GM18517 (cell line): Measurements from ENCODE around the gene AKAP17A.
"Not testable (repeated sequence)": the region's sequence is repeated elsewhere in the genome, so short reads cannot be mapped to it uniquely, and the experiment has no call there.

Source experiments
- ATAC-seq: cut with Tn5 transposase; IDR thresholded peaks from one replicate; pipeline ENCODE4 v1.9.1; 2021; ENCODE audit warnings: mild to moderate bottlenecking, moderate library complexity; ENCODE audit not compliant: unreplicated experiment

Gene AKAP17A

GRCh38 chrX:1591102-1591862, at the start of gene AKAP17A:
Gene AKAP17A (plus strand): TSS chrX:1591604. CDS start chrX:1593463, 1,859 bp downstream.
- peak; percentile 78 for ATAC-seq

DNA sequence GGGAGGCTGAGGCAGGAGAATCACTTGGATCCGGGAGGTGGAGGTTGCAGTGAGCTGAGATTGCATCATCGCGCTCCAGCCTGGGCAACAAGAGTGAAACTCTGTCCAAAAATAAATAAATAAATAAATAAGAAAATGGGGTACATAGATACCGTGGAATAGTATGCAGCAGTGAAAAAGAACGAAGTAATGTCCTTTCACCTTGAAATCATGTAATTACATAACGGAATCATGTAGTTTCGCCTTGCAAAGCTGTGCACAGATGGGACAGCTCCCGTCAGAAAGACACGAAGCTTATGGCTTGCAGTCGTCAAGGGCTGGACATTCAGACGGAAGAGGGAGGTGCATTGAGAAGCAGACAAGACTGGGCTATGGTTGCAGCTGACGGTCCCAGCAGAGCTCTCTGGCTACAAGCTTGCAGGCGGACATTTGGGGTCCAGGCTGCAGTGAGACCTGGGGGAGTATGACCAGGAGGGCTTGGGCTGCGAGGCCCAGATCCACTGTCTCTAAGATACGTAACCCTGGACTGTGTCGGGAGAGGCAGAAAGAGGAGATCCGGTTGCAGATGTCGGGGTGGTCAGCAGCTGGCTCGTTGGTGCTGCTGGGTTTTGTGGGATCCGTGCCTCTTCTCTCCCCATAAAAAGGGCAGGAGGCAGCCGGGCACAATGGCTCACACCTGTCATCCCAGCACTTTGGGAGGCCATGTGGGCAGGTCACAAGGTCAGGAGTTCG, 48.2 kb upstream of the AKAP17A start:
- no peak for ATAC-seq

DNA sequence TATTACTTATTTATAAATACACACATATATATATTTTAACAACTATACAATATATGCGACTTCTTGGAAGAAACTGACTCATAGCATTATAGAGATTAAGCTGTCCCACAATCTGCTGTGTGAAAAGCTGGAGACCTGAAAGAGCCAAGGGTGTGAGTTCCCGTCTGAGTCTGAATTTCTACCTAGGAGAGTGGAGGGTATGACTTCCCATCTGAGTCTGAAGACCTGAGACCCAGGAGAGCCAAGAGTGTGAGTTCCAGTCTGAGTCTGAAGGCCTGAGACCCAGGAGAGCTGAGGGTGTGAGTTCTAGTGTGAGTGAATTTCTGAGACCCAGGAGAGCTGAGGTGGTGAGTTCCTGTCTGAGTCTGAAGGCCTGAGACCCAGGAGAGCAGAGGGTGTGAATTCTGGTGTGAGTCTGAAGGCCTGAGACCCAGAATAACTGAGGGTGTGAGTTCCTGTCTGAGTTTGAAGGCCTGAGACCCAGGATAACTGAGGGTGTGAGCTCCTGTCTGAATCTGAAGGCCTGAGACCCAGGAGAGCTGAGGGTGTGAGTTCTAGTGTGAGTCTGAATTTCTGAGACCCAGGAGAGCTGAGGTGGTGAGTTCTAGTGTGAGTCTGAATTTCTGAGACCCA, 45.5 kb upstream of the AKAP17A start:
- no peak for ATAC-seq

- no peak for ATAC-seq
Observed at GRCh38 chrX:1546691-1547251, 44.6 kb upstream of the AKAP17A start.

DNA sequence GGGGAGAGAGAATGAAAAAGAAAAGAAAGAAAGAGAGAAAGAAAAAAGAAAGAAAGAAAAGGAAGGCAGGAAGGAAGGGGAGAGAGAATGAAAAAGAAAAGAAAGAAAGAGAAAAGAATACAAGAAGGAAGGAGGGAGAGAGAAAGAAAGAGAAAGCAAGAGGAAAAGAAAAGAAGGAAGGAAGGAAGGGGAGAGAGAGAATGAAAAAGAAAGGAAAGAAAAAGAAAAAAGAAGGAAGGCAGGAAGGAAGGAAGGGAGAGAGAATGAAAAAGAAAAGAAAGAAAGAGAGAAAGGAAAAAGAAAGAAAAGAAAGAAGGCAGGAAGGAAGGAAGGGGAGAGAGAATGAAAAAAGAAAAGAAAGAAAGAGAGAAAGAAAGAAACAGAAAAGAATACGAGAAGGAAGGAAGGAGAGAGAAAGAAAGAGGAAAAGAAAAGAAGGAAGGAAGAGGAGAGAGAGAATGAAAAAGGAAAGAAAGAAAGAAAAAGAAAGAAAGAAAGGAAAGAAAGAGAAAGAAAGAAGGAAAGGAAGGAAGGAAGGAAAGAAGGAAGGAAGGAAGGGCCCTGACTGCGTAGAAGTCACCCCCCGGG, 39.4 kb upstream of the AKAP17A start:
- ATAC-seq: no peak

GRCh38 chrX:1554469-1555210, 36.8 kb upstream of the AKAP17A start:
- no peak for ATAC-seq

GRCh38 chrX:1555370-1555769, 36.0 kb upstream of the AKAP17A start:
- ATAC-seq: no peak

DNA sequence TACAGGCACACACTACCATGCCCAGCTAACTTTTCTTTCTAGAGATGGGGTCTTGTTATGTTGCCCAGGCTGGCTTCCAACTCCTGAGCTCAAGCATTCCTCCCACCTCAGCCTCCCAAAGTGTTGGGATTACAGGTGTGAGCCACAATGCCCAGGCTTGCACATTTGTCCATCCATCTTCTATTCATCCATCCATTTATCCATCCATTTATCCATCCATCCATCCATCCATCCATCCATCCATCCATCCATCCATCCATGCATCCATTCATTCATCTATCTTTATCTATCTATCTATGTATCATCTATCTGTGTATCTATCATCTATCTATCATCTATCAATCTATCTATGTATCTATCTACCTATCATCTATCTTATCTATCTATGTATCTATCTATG, 34.0 kb upstream of the AKAP17A start:
- ATAC-seq: not testable (repeated sequence)

GRCh38 chrX:1558761-1559468, 32.5 kb upstream of the AKAP17A start:
- ATAC-seq: no peak

- no peak for ATAC-seq
Observed at GRCh38 chrX:1561164-1561563, 30.2 kb upstream of the AKAP17A start.

DNA sequence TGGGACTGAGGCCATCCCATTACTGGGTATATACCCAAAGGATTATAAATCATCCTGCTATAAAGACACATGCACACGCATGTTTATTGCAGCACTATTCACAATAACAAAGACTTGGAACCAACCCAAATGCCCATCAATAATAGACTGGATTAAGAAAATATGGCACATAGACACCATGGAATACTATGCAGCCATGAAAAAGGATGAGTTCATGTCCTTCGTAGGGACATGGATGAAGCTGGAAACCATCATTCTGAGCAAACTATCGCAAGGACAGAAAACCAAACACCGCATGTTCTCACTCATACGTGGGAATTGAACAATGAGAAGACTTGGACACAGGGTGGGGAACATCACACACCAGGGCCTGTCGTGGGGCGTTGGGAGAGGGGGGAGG, 27.3 kb upstream of the AKAP17A start:
- not testable (repeated sequence) for ATAC-seq

- no peak for ATAC-seq
Observed at GRCh38 chrX:1564750-1565683, 26.4 kb upstream of the AKAP17A start.

DNA sequence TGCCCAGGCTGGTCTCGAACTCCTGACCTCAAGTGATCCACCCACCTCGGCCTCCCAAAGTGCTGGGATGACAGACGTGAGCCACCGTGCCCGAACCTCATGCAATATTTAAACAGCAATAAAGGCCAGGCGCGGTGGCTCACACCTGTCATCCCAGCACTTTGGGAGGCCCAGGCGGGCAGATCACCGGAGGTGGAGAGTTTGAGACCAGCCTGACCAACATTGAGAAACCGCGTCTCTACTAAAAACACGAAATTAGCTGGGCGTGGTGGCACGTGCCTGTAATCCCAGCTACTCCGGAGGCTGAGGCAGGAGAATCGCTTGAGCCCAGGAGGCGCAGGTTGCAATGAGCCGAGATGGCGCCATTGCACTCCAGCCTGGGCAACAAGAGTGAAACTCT, 17.2 kb upstream of the AKAP17A start:
- not testable (repeated sequence) for ATAC-seq

DNA sequence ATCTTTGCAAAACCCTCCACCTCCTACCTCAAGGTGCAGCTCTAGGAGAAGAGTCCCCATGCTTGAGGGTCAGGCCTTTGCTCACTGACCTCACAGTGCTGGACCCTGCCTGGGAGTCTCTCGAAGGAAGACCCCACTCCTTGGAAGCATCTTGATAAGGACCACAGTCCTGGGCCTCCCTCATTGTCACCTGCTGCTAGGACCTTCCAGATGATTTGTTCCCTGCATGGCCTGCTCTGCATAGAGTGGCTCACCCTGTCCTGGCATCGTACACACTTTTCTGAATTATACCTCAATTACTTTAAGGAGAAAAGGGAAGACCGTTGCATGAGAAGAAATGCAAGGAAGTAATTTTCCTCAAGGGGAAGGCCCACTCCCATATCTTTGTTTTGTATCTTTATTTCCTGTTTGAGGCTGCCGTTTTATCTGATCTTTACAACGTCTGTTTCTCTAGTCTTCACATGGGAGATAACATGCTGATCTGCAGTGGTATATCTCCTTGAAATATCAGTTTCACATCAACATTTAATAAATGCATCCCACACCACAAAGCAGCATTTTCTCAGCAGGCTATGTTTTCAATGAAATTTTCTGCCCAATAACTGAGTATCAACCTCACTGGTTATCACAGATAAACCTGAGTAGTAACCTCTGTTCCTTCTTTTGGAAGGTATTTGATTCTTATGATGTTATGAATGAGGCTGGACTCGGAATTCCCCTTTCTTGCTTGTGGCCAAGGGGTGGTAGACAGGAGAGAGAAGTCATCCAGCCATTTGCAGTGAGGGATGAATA, 15.0 kb upstream of the AKAP17A start:
- ATAC-seq: no peak

- no peak for ATAC-seq
Observed at GRCh38 chrX:1577845-1578244, 13.6 kb upstream of the AKAP17A start.

DNA sequence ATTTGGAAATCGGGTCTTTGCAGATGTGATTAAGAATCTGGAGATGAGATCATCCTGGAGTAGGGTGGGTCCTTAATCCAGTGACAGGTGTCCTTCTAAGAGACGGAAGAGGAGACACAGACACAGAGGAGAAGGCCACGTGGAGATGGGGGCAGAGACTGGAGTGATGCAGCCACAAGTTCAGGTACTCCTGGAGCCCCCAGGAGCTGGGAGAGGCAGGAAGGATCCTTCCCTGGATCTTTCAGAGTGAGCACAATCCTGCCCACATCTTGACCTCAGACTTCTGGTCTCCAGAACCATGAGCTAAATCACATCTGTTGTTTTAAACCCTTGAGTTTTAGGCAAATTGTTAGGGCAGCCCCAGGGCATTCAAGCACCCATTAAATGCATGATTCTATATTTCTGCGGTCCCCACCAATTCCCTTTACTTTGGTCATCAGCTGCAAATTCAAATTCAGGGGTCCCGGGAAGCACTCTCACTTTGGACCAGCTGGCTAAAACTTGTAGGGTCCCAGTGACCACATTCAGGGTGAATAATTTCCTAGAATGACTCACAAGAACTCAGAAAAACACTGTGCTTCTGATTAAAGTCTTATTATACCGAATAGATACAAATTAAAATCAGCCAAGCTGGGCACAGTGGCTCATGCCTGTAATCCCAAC, 12.8 kb upstream of the AKAP17A start:
- no peak for ATAC-seq

GRCh38 chrX:1581132-1581531, 10.3 kb upstream of the AKAP17A start:
- peak; percentile 50 for ATAC-seq
